IMR-90 (cell line): ENCODE results near the gene LPAR1. TPM values are rescaled to one million over a fixed set of nuclear protein-coding genes. Genes with fewer than 3 reads are reported as not detected.

Experiments
- ATAC-seq: fragments of 200-7000 bp; cut with Tn5 transposase; 2 replicates; pipeline ENCODE4 v1.9.1; 2020; ENCODE audit warnings: low read depth, mild to moderate bottlenecking, moderate library complexity
- BruUV-seq: library from RNA; stranded (reverse); fragments of 400-500 nt; replicated peaks from 2 replicates; lab custom pipeline; 2021; lab: Mats Ljungman, UMichigan
- CTCF ChIA-PET: fragments of 300-600 bp; formaldehyde crosslinking; extraction: SDS; loops from one replicate; lab custom pipeline; 2021; ENCODE audit warnings: antibody characterized with exemption; lab: Yijun Ruan, JAX
- POLR2A ChIA-PET: fragments of 300-600 bp; sonication (Branson Sonifier 250); formaldehyde crosslinking; loops from one replicate; lab custom pipeline; 2022; ENCODE audit warnings: antibody characterized with exemption; ENCODE audit not compliant: unreplicated experiment; lab: Charles Lee
- DNase-seq: peaks from one replicate; pipeline ENCODE4 v3.0.0; 2013
- H2AFZ ChIP-seq: replicated peaks from 2 replicates; pipeline ENCODE3; 2013; ENCODE audit warnings: low read length, mild to moderate bottlenecking; ENCODE audit not compliant: poor library complexity
- H2AK5ac ChIP-seq: 2 replicates; pipeline ENCODE4 v1.6.1; 2013; ENCODE audit warnings: low read depth, low read length, inconsistent platforms
- H2AK9ac ChIP-seq: replicated peaks from 2 replicates; pipeline ENCODE3; 2013; ENCODE audit warnings: mild to moderate bottlenecking, low read depth, low read length, moderate library complexity; ENCODE audit not compliant: poor library complexity
- H2BK120ac ChIP-seq: 2 replicates; pipeline ENCODE4 v1.6.1; 2013; ENCODE audit warnings: low read depth, low read length, inconsistent platforms
- H2BK15ac ChIP-seq: 3 replicates; pipeline ENCODE4 v1.6.1; 2013; ENCODE audit warnings: low read depth, low read length, inconsistent platforms
- H2BK20ac ChIP-seq: 2 replicates; pipeline ENCODE4 v1.6.1; 2013; ENCODE audit warnings: low read depth, mild to moderate bottlenecking, inconsistent platforms, low read length, moderate library complexity
- H2BK5ac ChIP-seq: 2 replicates; pipeline ENCODE4 v1.6.1; 2013; ENCODE audit warnings: mild to moderate bottlenecking, low read depth, low read length, inconsistent platforms; ENCODE audit not compliant: poor library complexity, severe bottlenecking
- H3K14ac ChIP-seq: replicated peaks from 2 replicates; pipeline ENCODE4 v1.6.1; 2013; ENCODE audit warnings: low read depth, low read length, inconsistent platforms
- H3K18ac ChIP-seq: 2 replicates; pipeline ENCODE4 v1.6.1; 2013; ENCODE audit warnings: low read depth, low read length, control low read depth
- H3K23ac ChIP-seq: 2 replicates; pipeline ENCODE4 v1.6.1; 2013; ENCODE audit warnings: low read depth, low read length, inconsistent platforms
- H3K27ac ChIP-seq: 2 replicates; pipeline ENCODE4 v1.5.1; 2013; ENCODE audit warnings: mild to moderate bottlenecking, control low read depth, low read length; ENCODE audit not compliant: insufficient read depth
- H3K27me3 ChIP-seq: 2 replicates; pipeline ENCODE4 v1.6.1; 2013; ENCODE audit warnings: low read length; ENCODE audit not compliant: control insufficient read depth, insufficient read depth
- H3K36me3 ChIP-seq: 2 replicates; pipeline ENCODE4 v1.6.1; 2013; ENCODE audit warnings: low read length, mixed read lengths; ENCODE audit not compliant: control insufficient read depth, insufficient read depth
- H3K4ac ChIP-seq: 2 replicates; pipeline ENCODE4 v1.6.1; 2013; ENCODE audit warnings: low read depth, low read length, inconsistent platforms
- H3K4me1 ChIP-seq: 2 replicates; pipeline ENCODE4 v1.6.1; 2013; ENCODE audit warnings: low read length, mixed read lengths; ENCODE audit not compliant: control insufficient read depth, insufficient read depth
- H3K4me2 ChIP-seq: 2 replicates; pipeline ENCODE4 v1.6.1; 2013; ENCODE audit warnings: low read depth, mild to moderate bottlenecking, control low read depth, low read length, moderate library complexity
- H3K4me3 ChIP-seq: 2 replicates; pipeline ENCODE4 v1.5.1; 2013; ENCODE audit warnings: low read depth, mild to moderate bottlenecking, control low read depth, low read length, moderate library complexity; ENCODE audit not compliant: insufficient read depth
- H3K56ac ChIP-seq: 2 replicates; pipeline ENCODE4 v1.6.1; 2013; ENCODE audit warnings: low read length, inconsistent platforms; ENCODE audit not compliant: insufficient read depth; ENCODE audit errors: extremely low read depth
- H3K79me1 ChIP-seq, 2 experiments: 2 replicates each; pipeline ENCODE4 v1.6.1; 2013; ENCODE audit warnings: low read length in 2 of 2, inconsistent platforms in 1 of 2, low read depth in 1 of 2
- H3K9ac ChIP-seq: 2 replicates; pipeline ENCODE4 v1.6.1; 2013; ENCODE audit warnings: low read depth, low read length, control low read depth
- H3K9me1 ChIP-seq: 2 replicates; pipeline ENCODE4 v1.6.1; 2013; ENCODE audit warnings: low read length, inconsistent platforms; ENCODE audit not compliant: insufficient read depth
- H3K9me3 ChIP-seq: 2 replicates; pipeline ENCODE4 v1.6.1; 2013; ENCODE audit warnings: low read length; ENCODE audit not compliant: control insufficient read depth, insufficient read depth
- H4K20me1 ChIP-seq: 2 replicates; pipeline ENCODE4 v1.6.1; 2013; ENCODE audit warnings: low read length, inconsistent platforms; ENCODE audit not compliant: insufficient read depth
- H4K5ac ChIP-seq: 2 replicates; pipeline ENCODE4 v1.6.1; 2013; ENCODE audit warnings: mild to moderate bottlenecking, low read depth, low read length, control low read depth
- H4K8ac ChIP-seq, 2 experiments: 2 replicates each; pipeline ENCODE4 v1.6.1; 2013; ENCODE audit warnings: low read depth in 2 of 2, low read length in 2 of 2, control low read depth in 1 of 2, inconsistent platforms in 1 of 2
- H4K91ac ChIP-seq: 2 replicates; pipeline ENCODE4 v1.6.1; 2013; ENCODE audit warnings: low read depth, low read length, inconsistent platforms; ENCODE audit not compliant: insufficient read depth
- CEBPB ChIP-seq: IDR thresholded peaks from 2 replicates; pipeline ENCODE4 v1.6.1; 2012; ENCODE audit warnings: low read depth, low read length, improper control_type of control experiment
- FOS ChIP-seq: fragments of 150-350 bp; IDR thresholded peaks from 2 replicates; pipeline ENCODE4 v1.6.1; 2016; ENCODE audit warnings: low read depth, low read length
- WGBS, 2 experiments: methylation state at CpG; one replicate each; pipeline versions ENCODE4 v1.1.5 to v1.1.7; 2013; ENCODE audit warnings: missing lambda C conversion rate in 2 of 2; ENCODE audit not compliant: insufficient read length in 1 of 2; ENCODE audit errors: extremely low coverage in 2 of 2; 5-methylcytosine and 5-hydroxymethylcytosine counted together
- dilution Hi-C: fragments of 300-500 bp; cut with HindIII; formaldehyde crosslinking; loops from one replicate; pipeline ENCODE4 v1.14.3; 2018; ENCODE audit warnings: low sequenced_read_pairs; ENCODE audit not compliant: unreplicated experiment
- in situ Hi-C: fragments of 300-500 bp; cut with MboI; formaldehyde crosslinking; loops from 3 replicates; pipeline ENCODE4 v1.14.3; 2019; ENCODE audit warnings: low sequenced_read_pairs, inconsistent platforms, mixed read lengths
- intact Hi-C: fragments of 100-400 bp; cut with micrococcal nuclease; formaldehyde crosslinking; loops from 2 replicates; pipeline ENCODE4 v1.10.0; 2022
- polyA plus RNA-seq, 3 experiments: library from polyadenylated mRNA; depleted of rRNA; stranded (reverse); fragments of >200 nt; gene quantifications; 2 replicates each; pipeline ENCODE4 v1.2.3, GENCODE V29; 2012; ENCODE audit warnings: low replicate concordance in 1 of 3
- total RNA-seq: library from RNA; depleted of rRNA; stranded (reverse); fragments of >200 nt; gene quantifications from 2 replicates; pipeline ENCODE4 v1.2.3, GENCODE V29; 2012

Gene LPAR1
- total and polyA plus RNA-seq, 2 of the 4 experiments (the other 2 are of a cell fraction), result 171 to 315 TPM

DNA sequence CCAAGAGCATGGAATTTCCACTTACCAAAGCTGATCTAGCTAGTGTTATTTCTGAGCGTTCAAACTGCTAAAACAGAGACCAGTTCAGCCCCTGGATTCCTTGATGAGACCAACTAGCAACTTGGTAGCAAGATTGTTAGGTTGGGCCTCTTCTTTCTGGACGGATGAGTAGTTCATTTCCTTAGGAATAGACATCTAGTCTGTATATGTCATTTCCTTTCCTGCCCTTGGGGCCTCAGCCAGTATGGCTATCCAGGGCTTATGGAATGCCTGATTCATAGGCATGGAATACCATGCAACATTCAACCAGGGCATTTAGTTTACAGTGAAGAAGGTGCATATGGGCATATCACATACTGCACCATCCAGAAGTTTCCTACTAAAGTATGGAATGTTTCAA is 14.5 kb upstream of the LPAR1 start:
- H3K36me3 ChIP-seq, result no peaks in the 10 kb centered on the region
- peak overlapping the region; percentile 65 for H2BK20ac ChIP-seq
- in situ Hi-C loops, result loop anchor here (25.0 kb wide), 1 partner anchor 865 kb away; no protein-coding TSS in a partner anchor
- WGBS, 2 experiments, result no CpG with 5 or more reads among the region's 2 CpGs
- H3K4me2 ChIP-seq, result peak overlapping the region; percentile 32; the same call in 1 of the 2 replicates
- no peak for TF ChIP-seq CEBPB
- TF ChIP-seq FOS, result 0 out of 2 replicates have a peak, but pooled peaks have one; percentile 2
- peak overlapping the region; percentile 58 to 87 for H4K8ac ChIP-seq
- H4K91ac ChIP-seq, result peak overlapping the region; percentile 66
- H2AFZ ChIP-seq, result peak overlapping the region; percentile 85
- H2BK120ac ChIP-seq, result peak overlapping the region; percentile 67; the same call in 1 of the 2 replicates
- H4K20me1 ChIP-seq, result no peaks in the 10 kb centered on the region
- BruUV-seq, result no TSS peak
- H3K4me1 ChIP-seq, result peaks cover 2% of the 10 kb centered on the region; the same call in 1 of the 2 replicates
- no peak overlapping the region for H3K4me3 ChIP-seq
- ChIA-PET POLR2A (no interaction called here), CTCF (no interaction called here)
- dilution Hi-C loops, result no loop called here
- peak overlapping the region; percentile 85 for H2AK5ac ChIP-seq
- intact Hi-C loops, result no loop called here
- DNase-seq (peak; percentile 75), ATAC-seq (peak; percentile 69)
- no peak overlapping the region for H3K23ac ChIP-seq
- H3K79me1 ChIP-seq, result no peaks in the 10 kb centered on the region
- H3K9me3 ChIP-seq, result no peaks in the 10 kb centered on the region
- H3K4ac ChIP-seq, result peak overlapping the region; percentile 36; the same call in 1 of the 2 replicates
- H3K27me3 ChIP-seq, result no peaks in the 10 kb centered on the region
- no peak overlapping the region for H2AK9ac ChIP-seq
- no peak overlapping the region for H3K9ac ChIP-seq
- H3K27ac ChIP-seq, result no peak overlapping the region; the same call in 1 of the 2 replicates
- peak overlapping the region; percentile 69 for H3K14ac ChIP-seq
- H2BK5ac ChIP-seq, result peak overlapping the region; percentile 53
- no peaks in the 10 kb centered on the region for H3K9me1 ChIP-seq
- no peak overlapping the region for H3K56ac ChIP-seq
- H4K5ac ChIP-seq, result peak overlapping the region; percentile 13; the same call in 1 of the 2 replicates
- peak overlapping the region; percentile 64; the same call in 1 of the 2 replicates for H3K18ac ChIP-seq
- peak overlapping the region; percentile 23; the same call in 1 of the 3 replicates for H2BK15ac ChIP-seq
